ENCODE measurements around the gene SLC1A4.
A peak's percentile ranks its signal among the peaks of the same experiment; 100 is the strongest.

The SLC1A4 gene

GRCh38 chr2:65035351-65035943 lies 46.2 kb downstream of the SLC1A4 start:
- no peak for DNase-seq
- peaks cover 26% of the 10 kb centered on the region for H3K4me1 Mint-ChIP-seq
- H3K27me3 Mint-ChIP-seq, result no peaks in the 10 kb centered on the region
- no peak overlapping the region for H3K4me3 Mint-ChIP-seq
- no peak for ATAC-seq
- H3K36me3 Mint-ChIP-seq (ENCODE audit: low read depth), result no peaks in the 10 kb centered on the region
- H3K9me3 Mint-ChIP-seq, result no peaks in the 10 kb centered on the region
- no peak overlapping the region for H3K27ac Mint-ChIP-seq

GRCh38 chr2:65037178-65037577 lies 48.0 kb downstream of the SLC1A4 start:
- H3K27ac Mint-ChIP-seq, result no peak overlapping the region
- DNase-seq, result no peak
- no peaks in the 10 kb centered on the region for H3K36me3 Mint-ChIP-seq (ENCODE audit: low read depth)
- H3K4me1 Mint-ChIP-seq, result peaks cover 12% of the 10 kb centered on the region
- H3K4me3 Mint-ChIP-seq, result no peak overlapping the region
- H3K9me3 Mint-ChIP-seq, result no peaks in the 10 kb centered on the region
- no peaks in the 10 kb centered on the region for H3K27me3 Mint-ChIP-seq
- no peak for ATAC-seq

- no peaks in the 10 kb centered on the region for H3K27me3 Mint-ChIP-seq
- H3K9me3 Mint-ChIP-seq, result peaks cover 8% of the 10 kb centered on the region
- no peak overlapping the region for H3K4me3 Mint-ChIP-seq
- peaks cover 9% of the 10 kb centered on the region for H3K4me1 Mint-ChIP-seq
- peaks cover 7% of the 10 kb centered on the region for H3K36me3 Mint-ChIP-seq (ENCODE audit: low read depth)
- H3K27ac Mint-ChIP-seq, result no peak overlapping the region
- DNase-seq (no peak), ATAC-seq (no peak)
Observed at GRCh38 chr2:65039640-65040039, 50.4 kb downstream of the SLC1A4 start.

- Mint-ChIP-seq H3K27ac (no peak overlapping the region), H3K36me3 (ENCODE audit: low read depth) (peaks cover 7% of the 10 kb centered on the region), H3K4me1 (peaks cover 9% of the 10 kb centered on the region), H3K9me3 (peaks cover 14% of the 10 kb centered on the region), H3K27me3 (no peaks in the 10 kb centered on the region), H3K4me3 (no peak overlapping the region)
- DNase-seq, result peak; percentile 73
- ATAC-seq, result peak; percentile 78
Observed at GRCh38 chr2:65040400-65041261, 51.4 kb downstream of the SLC1A4 start.

GRCh38 chr2:65043001-65043400 lies 53.8 kb downstream of the SLC1A4 start:
- no peak for ATAC-seq
- peaks cover 14% of the 10 kb centered on the region for H3K9me3 Mint-ChIP-seq
- H3K36me3 Mint-ChIP-seq (ENCODE audit: low read depth), result peaks cover 7% of the 10 kb centered on the region
- no peaks in the 10 kb centered on the region for H3K27me3 Mint-ChIP-seq
- no peak for DNase-seq
- H3K27ac Mint-ChIP-seq, result no peak overlapping the region
- H3K4me1 Mint-ChIP-seq, result peaks cover 9% of the 10 kb centered on the region
- H3K4me3 Mint-ChIP-seq, result no peak overlapping the region

GRCh38 chr2:65044097-65044735 lies 55.0 kb downstream of the SLC1A4 start:
- H3K36me3 Mint-ChIP-seq (ENCODE audit: low read depth), result peaks cover 12% of the 10 kb centered on the region

GRCh38 chr2:65045651-65046050 lies 56.5 kb downstream of the SLC1A4 start:
- Mint-ChIP-seq H3K4me3 (no peak overlapping the region), H3K9me3 (peaks cover 19% of the 10 kb centered on the region), H3K4me1 (peaks cover 10% of the 10 kb centered on the region), H3K27ac (no peak overlapping the region), H3K36me3 (ENCODE audit: low read depth) (peaks cover 12% of the 10 kb centered on the region), H3K27me3 (no peaks in the 10 kb centered on the region)
- DNase-seq, result no peak
- no peak for ATAC-seq

More at GRCh38 chr2:65044097-65044735, 55.0 kb downstream of the SLC1A4 start:
- Mint-ChIP-seq H3K27ac (no peak overlapping the region), H3K9me3 (peaks cover 19% of the 10 kb centered on the region), H3K4me3 (no peak overlapping the region), H3K4me1 (peaks cover 14% of the 10 kb centered on the region), H3K27me3 (no peaks in the 10 kb centered on the region)
- ATAC-seq, result no peak
- DNase-seq, result no peak

- Mint-ChIP-seq H3K4me3 (no peak overlapping the region), H3K9me3 (peaks cover 19% of the 10 kb centered on the region), H3K36me3 (ENCODE audit: low read depth) (peaks cover 12% of the 10 kb centered on the region), H3K27me3 (no peaks in the 10 kb centered on the region), H3K27ac (no peak overlapping the region), H3K4me1 (peaks cover 9% of the 10 kb centered on the region)
- ATAC-seq, result no peak
- DNase-seq, result no peak
Observed at GRCh38 chr2:65046633-65047407, 57.6 kb downstream of the SLC1A4 start.

GRCh38 chr2:65049010-65049639 lies 59.9 kb downstream of the SLC1A4 start:
- DNase-seq, result no peak
- H3K4me1 Mint-ChIP-seq, result peaks cover 29% of the 10 kb centered on the region
- no peaks in the 10 kb centered on the region for H3K27me3 Mint-ChIP-seq
- H3K36me3 Mint-ChIP-seq (ENCODE audit: low read depth), result peaks cover 9% of the 10 kb centered on the region
- no peak overlapping the region for H3K27ac Mint-ChIP-seq
- H3K9me3 Mint-ChIP-seq, result peaks cover 16% of the 10 kb centered on the region
- peak; percentile 33 for ATAC-seq
- H3K4me3 Mint-ChIP-seq, result no peak overlapping the region

GRCh38 chr2:65050931-65051330 lies 61.7 kb downstream of the SLC1A4 start:
- H3K36me3 Mint-ChIP-seq (ENCODE audit: low read depth), result peaks cover 5% of the 10 kb centered on the region
- peaks cover 4% of the 10 kb centered on the region for H3K9me3 Mint-ChIP-seq
- no peak overlapping the region for H3K27ac Mint-ChIP-seq
- DNase-seq (no peak), ATAC-seq (no peak)
- H3K4me1 Mint-ChIP-seq, result peaks cover 45% of the 10 kb centered on the region
- H3K4me3 Mint-ChIP-seq, result no peak overlapping the region
- no peaks in the 10 kb centered on the region for H3K27me3 Mint-ChIP-seq

GRCh38 chr2:65053199-65053598 lies 64.0 kb downstream of the SLC1A4 start:
- H3K4me1 Mint-ChIP-seq, result peaks cover 59% of the 10 kb centered on the region
- H3K9me3 Mint-ChIP-seq, result peaks cover 4% of the 10 kb centered on the region
- no peaks in the 10 kb centered on the region for H3K27me3 Mint-ChIP-seq
- H3K4me3 Mint-ChIP-seq, result no peak overlapping the region
- H3K27ac Mint-ChIP-seq, result peak overlapping the region; percentile 38
- ATAC-seq, result peak; percentile 7
- peaks cover 5% of the 10 kb centered on the region for H3K36me3 Mint-ChIP-seq (ENCODE audit: low read depth)
- DNase-seq, result no peak

GRCh38 chr2:65054749-65055421 lies 65.7 kb downstream of the SLC1A4 start:
- ATAC-seq, result no peak
- no peaks in the 10 kb centered on the region for H3K9me3 Mint-ChIP-seq
- H3K27ac Mint-ChIP-seq, result peak overlapping the region; percentile 84
- H3K27me3 Mint-ChIP-seq, result no peaks in the 10 kb centered on the region
- no peak for DNase-seq
- H3K4me1 Mint-ChIP-seq, result peaks cover 61% of the 10 kb centered on the region
- peak overlapping the region; percentile 92 for H3K4me3 Mint-ChIP-seq
- H3K36me3 Mint-ChIP-seq (ENCODE audit: low read depth), result no peaks in the 10 kb centered on the region

GRCh38 chr2:65055422-65056214 lies 66.4 kb downstream of the SLC1A4 start:
- peak overlapping the region; percentile 92 for H3K4me3 Mint-ChIP-seq
- peak; percentile 12 for ATAC-seq
- H3K4me1 Mint-ChIP-seq, result peaks cover 61% of the 10 kb centered on the region
- H3K27me3 Mint-ChIP-seq, result no peaks in the 10 kb centered on the region
- DNase-seq, result no peak
- no peaks in the 10 kb centered on the region for H3K9me3 Mint-ChIP-seq
- H3K36me3 Mint-ChIP-seq (ENCODE audit: low read depth), result no peaks in the 10 kb centered on the region
- H3K27ac Mint-ChIP-seq, result peak overlapping the region; percentile 84
